ENCODE measurements around the gene GSG1L2. TPM values are rescaled to one million over a fixed set of nuclear protein-coding genes. Genes with fewer than 3 reads are reported as not detected.

GSG1L2 gene
- total RNA-seq, 1 experiment from 2014 or later = not detected

- Histone ChIP-seq H2AFZ (ENCODE audit: low read length) (no peak overlapping the region), H3K9me3 (ENCODE audit: low read length) (no peaks in the 10 kb centered on the region)
These were observed 38.8 kb downstream of the GSG1L2 start for GRCh38 chr17:9783050-9783449.

GRCh38 chr17:9780552-9780951, 41.3 kb downstream of the GSG1L2 start:
- peaks cover 51% of the 10 kb centered on the region for H3K27me3 ChIP-seq (ENCODE audit: low read length)
- CTCF ChIA-PET = no interaction called here
- no peak overlapping the region for H3K9ac ChIP-seq (ENCODE audit: low read length)
- no peak overlapping the region for H3K4me2 ChIP-seq (ENCODE audit: low read length)
- no peaks in the 10 kb centered on the region for H3K79me2 ChIP-seq (ENCODE audit: low read length)
- no peaks in the 10 kb centered on the region for H3F3A ChIP-seq (ENCODE audit: low read length, unreplicated experiment)
- H3K4me3 ChIP-seq (ENCODE audit: low read length) = no peak overlapping the region
- H4K20me1 ChIP-seq (ENCODE audit: low read length) = no peaks in the 10 kb centered on the region
- no peak for DNase-seq
- intact Hi-C loops (cut with micrococcal nuclease) = no loop called here
- TF ChIP-seq EZH2phosphoT487 (IDR thresholded peaks at IDR 0.05; ENCODE audit: borderline replicate concordance, low read length) (no peak), CTCF (conservative IDR thresholded peaks at IDR 0.05; ENCODE audit: low read depth, low read length) (no peak), EZH2 (IDR thresholded peaks at IDR 0.05; ENCODE audit: low read length, unreplicated experiment) (no peak)
- H3K9me3 ChIP-seq (ENCODE audit: low read length) = no peaks in the 10 kb centered on the region
- H3K9me2 ChIP-seq (replicated peaks; ENCODE audit: low read length) = no peaks in the 10 kb centered on the region
- H2AFZ ChIP-seq (ENCODE audit: low read length) = no peak overlapping the region
- H3K4me1 ChIP-seq (ENCODE audit: insufficient read depth, low read length) = no peaks in the 10 kb centered on the region
- ATAC-seq = no peak
- POLR2A ChIA-PET (ENCODE audit: unreplicated experiment) = no interaction called here
- no peaks in the 10 kb centered on the region for H3K36me3 ChIP-seq (ENCODE audit: low read depth, low read length)
- H3K27ac ChIP-seq (ENCODE audit: low read length) = no peak overlapping the region
- no TSS peak for BruUV-seq (replicated peaks)

More at GRCh38 chr17:9783050-9783449, 38.8 kb downstream of the GSG1L2 start:
- intact Hi-C loops (cut with micrococcal nuclease) = no loop called here
- no peak for TF ChIP-seq CTCF (conservative IDR thresholded peaks at IDR 0.05; ENCODE audit: low read depth, low read length)
- no peak for TF ChIP-seq EZH2 (IDR thresholded peaks at IDR 0.05; ENCODE audit: low read length, unreplicated experiment)
- TF ChIP-seq EZH2phosphoT487 (IDR thresholded peaks at IDR 0.05; ENCODE audit: borderline replicate concordance, low read length) = no peak
- Histone ChIP-seq H3K27ac (ENCODE audit: low read length) (no peak overlapping the region), H3K4me3 (ENCODE audit: low read length) (no peak overlapping the region), H3K9me2 (replicated peaks; ENCODE audit: low read length) (no peaks in the 10 kb centered on the region), H3K36me3 (ENCODE audit: low read depth, low read length) (no peaks in the 10 kb centered on the region), H3K4me2 (ENCODE audit: low read length) (no peak overlapping the region), H3K27me3 (ENCODE audit: low read length) (peaks cover 43% of the 10 kb centered on the region), H3K4me1 (ENCODE audit: insufficient read depth, low read length) (no peaks in the 10 kb centered on the region), H3F3A (ENCODE audit: low read length, unreplicated experiment) (no peaks in the 10 kb centered on the region), H4K20me1 (ENCODE audit: low read length) (no peaks in the 10 kb centered on the region), H3K9ac (ENCODE audit: low read length) (no peak overlapping the region), H3K79me2 (ENCODE audit: low read length) (no peaks in the 10 kb centered on the region)
- ChIA-PET POLR2A (ENCODE audit: unreplicated experiment) (no interaction called here), CTCF (no interaction called here)
- BruUV-seq (replicated peaks) = no TSS peak
- no peak for DNase-seq
- no peak for ATAC-seq

GRCh38 chr17:9776911-9777310, 45.0 kb downstream of the GSG1L2 start:
- DNase-seq = no peak
- Histone ChIP-seq H3K4me1 (ENCODE audit: insufficient read depth, low read length) (no peaks in the 10 kb centered on the region), H3K9ac (ENCODE audit: low read length) (no peak overlapping the region), H3K27ac (ENCODE audit: low read length) (no peak overlapping the region), H4K20me1 (ENCODE audit: low read length) (no peaks in the 10 kb centered on the region), H3K9me3 (ENCODE audit: low read length) (no peaks in the 10 kb centered on the region), H3K36me3 (ENCODE audit: low read depth, low read length) (no peaks in the 10 kb centered on the region), H2AFZ (ENCODE audit: low read length) (no peak overlapping the region), H3K79me2 (ENCODE audit: low read length) (no peaks in the 10 kb centered on the region), H3K27me3 (ENCODE audit: low read length) (peaks cover 36% of the 10 kb centered on the region), H3K9me2 (replicated peaks; ENCODE audit: low read length) (no peaks in the 10 kb centered on the region), H3K4me3 (ENCODE audit: low read length) (no peak overlapping the region), H3F3A (ENCODE audit: low read length, unreplicated experiment) (no peaks in the 10 kb centered on the region), H3K4me2 (ENCODE audit: low read length) (no peak overlapping the region)
- TF ChIP-seq EZH2phosphoT487 (IDR thresholded peaks at IDR 0.05; ENCODE audit: borderline replicate concordance, low read length) (no peak), EZH2 (IDR thresholded peaks at IDR 0.05; ENCODE audit: low read length, unreplicated experiment) (no peak), CTCF (conservative IDR thresholded peaks at IDR 0.05; ENCODE audit: low read depth, low read length) (no peak)
- no TSS peak for BruUV-seq (replicated peaks)
- no peak for ATAC-seq
- intact Hi-C loops (cut with micrococcal nuclease) = no loop called here
- POLR2A ChIA-PET (ENCODE audit: unreplicated experiment) = no interaction called here
- CTCF ChIA-PET = no interaction called here
